Activated T-cell treated with anti-CD3 and anti-CD28 coated beads, Interleukin-2, amount 50 U/mL, for 72 hours (primary cell): ENCODE results near the gene MANSC4. TPM values are rescaled to one million over a fixed set of nuclear protein-coding genes. Genes with fewer than 3 reads are reported as not detected.
A peak's percentile ranks its signal among the peaks of the same experiment; 100 is the strongest.

Source experiments
- ATAC-seq, 2 donors: fragments of 150-1000 bp; cut with Tn5 transposase; replicated peaks in 1 of 2; 2 replicates each; pipeline ENCODE4 v1.10.0; 2021; ENCODE audit warnings: moderate library complexity in 2 of 2, mild to moderate bottlenecking in 1 of 2
- DNase-seq, 2 donors: peaks; one replicate each; pipeline ENCODE4 v3.0.0; 2021 to 2022; ENCODE audit warnings: mixed read lengths in 1 of 2
- H3K27ac Mint-ChIP-seq: one replicate; pipeline ENCODE4 v1.8.0; 2022; ENCODE audit warnings: mild to moderate bottlenecking, moderate library complexity, mixed read lengths
- H3K27me3 Mint-ChIP-seq: one replicate; pipeline ENCODE4 v1.8.0; 2022; ENCODE audit warnings: low read depth, mixed read lengths
- H3K36me3 Mint-ChIP-seq, 2 donors: one replicate each; pipeline ENCODE4 v1.8.0; 2022; ENCODE audit warnings: mixed read lengths in 2 of 2, mild to moderate bottlenecking in 1 of 2; ENCODE audit not compliant: insufficient read depth in 2 of 2
- H3K4me1 Mint-ChIP-seq: one replicate; pipeline ENCODE4 v1.8.0; 2022; ENCODE audit warnings: low read depth, mixed read lengths
- H3K4me3 Mint-ChIP-seq, 2 donors: one replicate each; pipeline ENCODE4 v1.8.0; 2022; ENCODE audit warnings: mild to moderate bottlenecking in 2 of 2, mixed read lengths in 2 of 2, moderate library complexity in 2 of 2
- H3K9me3 Mint-ChIP-seq, 2 donors: one replicate each; pipeline ENCODE4 v1.8.0; 2022; ENCODE audit warnings: mixed read lengths in 2 of 2
- total RNA-seq, 2 donors: library from RNA; stranded (reverse); gene quantifications; one replicate each; pipeline ENCODE4 v1.2.3, GENCODE V29; 2022

MANSC4 gene
- total RNA-seq, 2 donors from 2014 or later, result not detected

- Mint-ChIP-seq H3K9me3 (no peaks in the 10 kb centered on the region), H3K4me1 (peaks cover 27% of the 10 kb centered on the region), H3K27me3 (no peaks in the 10 kb centered on the region), H3K4me3 (no peak overlapping the region), H3K36me3 (peaks cover 2 to 7% of the 10 kb centered on the region in 2 donors), H3K27ac (no peak overlapping the region)
- DNase-seq (no peak), ATAC-seq (no peak)
Observed at GRCh38 chr12:27790179-27790578, 10.1 kb upstream of the MANSC4 start.

GRCh38 chr12:27787559-27787958, 7.5 kb upstream of the MANSC4 start:
- Mint-ChIP-seq H3K27me3 (no peaks in the 10 kb centered on the region), H3K4me3 (no peak overlapping the region), H3K36me3 (peaks cover under 1 to 2% of the 10 kb centered on the region in 2 donors), H3K4me1 (peaks cover 30% of the 10 kb centered on the region), H3K9me3 (no peaks in the 10 kb centered on the region), H3K27ac (no peak overlapping the region)
- no peak for ATAC-seq
- DNase-seq, result no peak

- Mint-ChIP-seq H3K4me3 (peak overlapping the region in 1 of 2 donors; percentile 45), H3K36me3 (peaks cover 0 to 2% of the 10 kb centered on the region in 2 donors), H3K4me1 (peaks cover 45% of the 10 kb centered on the region), H3K9me3 (no peaks in the 10 kb centered on the region), H3K27me3 (no peaks in the 10 kb centered on the region), H3K27ac (peak overlapping the region; percentile 80)
- ATAC-seq (peak; percentile 51 to 85), DNase-seq (peak in 1 of 2 donors; percentile 13)
Observed at GRCh38 chr12:27785882-27786570, 6.0 kb upstream of the MANSC4 start.

- peaks cover 10% of the 10 kb centered on the region for H3K27me3 Mint-ChIP-seq
- peak overlapping the region; percentile 18 to 19 for H3K4me3 Mint-ChIP-seq
- H3K36me3 Mint-ChIP-seq, result peaks cover 0 to 2% of the 10 kb centered on the region in 2 donors
- no peak for ATAC-seq
- H3K9me3 Mint-ChIP-seq, result no peaks in the 10 kb centered on the region
- no peak overlapping the region for H3K27ac Mint-ChIP-seq
- no peak for DNase-seq
- peaks cover 43% of the 10 kb centered on the region for H3K4me1 Mint-ChIP-seq
Observed at GRCh38 chr12:27782481-27782880, 2.4 kb upstream of the MANSC4 start.

GRCh38 chr12:27781680-27782079, 1.6 kb upstream of the MANSC4 start:
- H3K36me3 Mint-ChIP-seq, result peaks cover 0 to 2% of the 10 kb centered on the region in 2 donors
- no peak for ATAC-seq
- H3K27ac Mint-ChIP-seq, result no peak overlapping the region
- DNase-seq, result no peak
- H3K9me3 Mint-ChIP-seq, result no peaks in the 10 kb centered on the region
- peaks cover 10% of the 10 kb centered on the region for H3K27me3 Mint-ChIP-seq
- peaks cover 43% of the 10 kb centered on the region for H3K4me1 Mint-ChIP-seq
- H3K4me3 Mint-ChIP-seq, result peak overlapping the region; percentile 77 to 82

- H3K4me3 Mint-ChIP-seq, result peak overlapping the region; percentile 77 to 82
- no peaks in the 10 kb centered on the region for H3K9me3 Mint-ChIP-seq
- DNase-seq (peak; percentile 14 to 26), ATAC-seq (peak; percentile 36 to 46)
- no peak overlapping the region for H3K27ac Mint-ChIP-seq
- H3K36me3 Mint-ChIP-seq, result peaks cover 0 to 2% of the 10 kb centered on the region in 2 donors
- peaks cover 36% of the 10 kb centered on the region for H3K4me1 Mint-ChIP-seq
- peaks cover 10% of the 10 kb centered on the region for H3K27me3 Mint-ChIP-seq
Observed at GRCh38 chr12:27780612-27781408, 774 bp upstream of the MANSC4 start.

- DNase-seq (peak; percentile 3 to 11), ATAC-seq (peak; percentile 57 to 65)
- Mint-ChIP-seq H3K9me3 (no peaks in the 10 kb centered on the region), H3K4me1 (peaks cover 30% of the 10 kb centered on the region), H3K27me3 (peaks cover 10% of the 10 kb centered on the region), H3K36me3 (peaks cover 0 to 2% of the 10 kb centered on the region in 2 donors), H3K27ac (peak overlapping the region; percentile 12), H3K4me3 (peak overlapping the region; percentile 70 to 81)
Observed at GRCh38 chr12:27779416-27779919, 568 bp downstream of the MANSC4 start.

- no peak overlapping the region for H3K27ac Mint-ChIP-seq
- peaks cover 10% of the 10 kb centered on the region for H3K27me3 Mint-ChIP-seq
- peak overlapping the region; percentile 34 to 49 for H3K4me3 Mint-ChIP-seq
- DNase-seq (no peak), ATAC-seq (no peak)
- H3K36me3 Mint-ChIP-seq, result peaks cover 0 to 2% of the 10 kb centered on the region in 2 donors
- H3K9me3 Mint-ChIP-seq, result no peaks in the 10 kb centered on the region
- peaks cover 28% of the 10 kb centered on the region for H3K4me1 Mint-ChIP-seq
Observed at GRCh38 chr12:27778206-27778605, 1.8 kb downstream of the MANSC4 start.

- Mint-ChIP-seq H3K36me3 (no peaks in the 10 kb centered on the region), H3K4me1 (peaks cover 20% of the 10 kb centered on the region), H3K27ac (no peak overlapping the region), H3K4me3 (no peak overlapping the region), H3K27me3 (peaks cover 10% of the 10 kb centered on the region), H3K9me3 (no peaks in the 10 kb centered on the region)
- no peak for DNase-seq
- ATAC-seq, result no peak
Observed at GRCh38 chr12:27777141-27777540, 2.9 kb downstream of the MANSC4 start.

- Mint-ChIP-seq H3K36me3 (no peaks in the 10 kb centered on the region), H3K9me3 (no peaks in the 10 kb centered on the region), H3K4me3 (no peak overlapping the region), H3K27me3 (no peaks in the 10 kb centered on the region), H3K27ac (no peak overlapping the region), H3K4me1 (no peaks in the 10 kb centered on the region)
- DNase-seq (no peak), ATAC-seq (no peak)
Observed at GRCh38 chr12:27772328-27773049, 7.5 kb downstream of the MANSC4 start.

- ATAC-seq (no peak), DNase-seq (no peak)
- Mint-ChIP-seq H3K36me3 (no peaks in the 10 kb centered on the region), H3K4me1 (no peaks in the 10 kb centered on the region), H3K27me3 (no peaks in the 10 kb centered on the region), H3K27ac (no peak overlapping the region), H3K4me3 (no peak overlapping the region), H3K9me3 (no peaks in the 10 kb centered on the region)
Observed at GRCh38 chr12:27771481-27772327, 8.3 kb downstream of the MANSC4 start.

- H3K9me3 Mint-ChIP-seq, result no peaks in the 10 kb centered on the region
- no peak overlapping the region for H3K27ac Mint-ChIP-seq
- no peaks in the 10 kb centered on the region for H3K27me3 Mint-ChIP-seq
- no peak overlapping the region for H3K4me3 Mint-ChIP-seq
- DNase-seq (no peak), ATAC-seq (no peak)
- H3K36me3 Mint-ChIP-seq, result no peaks in the 10 kb centered on the region
- no peaks in the 10 kb centered on the region for H3K4me1 Mint-ChIP-seq
Observed at GRCh38 chr12:27769142-27769673, 10.8 kb downstream of the MANSC4 start.
